C4-2B (cell line): ENCODE data around the gene IFNK.

ENCODE experiments used
- CTCF ChIP-seq: fragments of 450-650 bp; conservative IDR thresholded peaks from 2 replicates; pipeline ENCODE4 v1.5.1; 2017; ENCODE audit warnings: mild to moderate bottlenecking
- ZFX ChIP-seq: fragments of 450-650 bp; IDR thresholded peaks from 2 replicates; pipeline ENCODE4 v1.6.1; 2017

GRCh38 chr9:27514551-27514950, 9.5 kb upstream of the IFNK start:
- TF ChIP-seq CTCF (no peak), ZFX (no peak)
